Neuronal stem cell (in vitro differentiated cells): ENCODE data around the gene MACIR.

Experiments
- DNase-seq: peaks from one replicate; pipeline ENCODE4 v3.0.0-alpha.2; 2013; ENCODE audit warnings: low spot score
- H2AFZ ChIP-seq: one replicate; pipeline ENCODE4 v1.6.1; 2013; ENCODE audit warnings: mild to moderate bottlenecking, low read length, inconsistent platforms
- H2AK5ac ChIP-seq: 2 replicates; pipeline ENCODE4 v1.6.1; 2013; ENCODE audit warnings: low read depth, mild to moderate bottlenecking, inconsistent platforms, low read length, moderate library complexity, mixed read lengths
- H2BK120ac ChIP-seq: 2 replicates; pipeline ENCODE4 v1.6.1; 2013; ENCODE audit warnings: low read depth, mild to moderate bottlenecking, inconsistent platforms, low read length, moderate library complexity, mixed read lengths
- H2BK12ac ChIP-seq: one replicate; pipeline ENCODE4 v1.6.1; 2013; ENCODE audit warnings: low read length, inconsistent platforms
- H2BK15ac ChIP-seq: 2 replicates; pipeline ENCODE4 v1.6.1; 2013; ENCODE audit warnings: mild to moderate bottlenecking, low read length, inconsistent platforms, mixed read lengths
- H2BK5ac ChIP-seq: one replicate; pipeline ENCODE4 v1.6.1; 2013; ENCODE audit warnings: inconsistent platforms, mild to moderate bottlenecking, low read length, moderate library complexity
- H3K14ac ChIP-seq: one replicate; pipeline ENCODE4 v1.6.1; 2013; ENCODE audit warnings: low read length, inconsistent platforms
- H3K18ac ChIP-seq: 2 replicates; pipeline ENCODE4 v1.6.1; 2013; ENCODE audit warnings: low read length, inconsistent platforms
- H3K23ac ChIP-seq: 2 replicates; pipeline ENCODE4 v1.6.1; 2013; ENCODE audit warnings: low read depth, mild to moderate bottlenecking, mixed read lengths, low read length, inconsistent platforms; ENCODE audit not compliant: poor library complexity
- H3K27ac ChIP-seq: replicated peaks from 3 replicates; pipeline ENCODE4 v1.5.1; 2013; ENCODE audit warnings: low read length, inconsistent platforms
- H3K27me3 ChIP-seq, 3 experiments: 2 replicates each; pipeline ENCODE4 v1.6.1; 2013; ENCODE audit warnings: low read length in 3 of 3, mild to moderate bottlenecking in 2 of 3, inconsistent platforms in 1 of 3, low read depth in 1 of 3, mixed read lengths in 1 of 3, moderate library complexity in 1 of 3; ENCODE audit not compliant: control insufficient read depth in 3 of 3, insufficient read depth in 3 of 3
- H3K36me3 ChIP-seq, 2 donors: replicated peaks in 1 of 2; 2 replicates each; pipeline ENCODE4 v1.6.1; 2013; ENCODE audit warnings: low read length in 2 of 2; ENCODE audit not compliant: control insufficient read depth in 2 of 2, insufficient read depth in 2 of 2
- H3K4ac ChIP-seq: 2 replicates; pipeline ENCODE4 v1.6.1; 2013; ENCODE audit warnings: inconsistent platforms, mild to moderate bottlenecking, low read length, moderate library complexity
- H3K4me1 ChIP-seq, 2 donors: 1 replicate in 1 of 2; 2 replicates in 1 of 2; pipeline ENCODE4 v1.6.1; 2013; ENCODE audit warnings: low read length in 2 of 2, low read depth in 1 of 2; ENCODE audit not compliant: control insufficient read depth in 2 of 2, insufficient read depth in 1 of 2
- H3K4me2 ChIP-seq: one replicate; pipeline ENCODE4 v1.6.1; 2013; ENCODE audit warnings: mild to moderate bottlenecking, low read length, inconsistent platforms; ENCODE audit not compliant: insufficient read depth, poor library complexity, severe bottlenecking
- H3K4me3 ChIP-seq, 2 donors: 2 replicates each; pipeline ENCODE4 v1.5.1; 2013; ENCODE audit warnings: low read length in 2 of 2, mild to moderate bottlenecking in 2 of 2, inconsistent platforms in 1 of 2, moderate library complexity in 1 of 2
- H3K79me1 ChIP-seq: one replicate; pipeline ENCODE4 v1.6.1; 2013; ENCODE audit warnings: low read depth, mild to moderate bottlenecking, inconsistent platforms, low read length, moderate library complexity
- H3K9ac ChIP-seq: one replicate; pipeline ENCODE4 v1.6.1; 2013; ENCODE audit warnings: mild to moderate bottlenecking, low read depth, low read length, inconsistent platforms; ENCODE audit not compliant: poor library complexity
- H3K9me3 ChIP-seq, 2 donors: replicated peaks in 1 of 2; 2 replicates each; pipeline versions ENCODE3 to v1.6.1; 2013; ENCODE audit warnings: low read length in 2 of 2, mild to moderate bottlenecking in 2 of 2, inconsistent platforms in 1 of 2, low read depth in 1 of 2, mixed read lengths in 1 of 2, moderate library complexity in 1 of 2; ENCODE audit not compliant: control insufficient read depth in 2 of 2, insufficient read depth in 1 of 2
- H4K8ac ChIP-seq: one replicate; pipeline ENCODE4 v1.6.1; 2013; ENCODE audit warnings: low read depth, mild to moderate bottlenecking, inconsistent platforms, low read length, moderate library complexity
- H4K91ac ChIP-seq: one replicate; pipeline ENCODE4 v1.6.1; 2013; ENCODE audit warnings: low read length, low read depth, mild to moderate bottlenecking, inconsistent platforms; ENCODE audit not compliant: poor library complexity
- WGBS, 2 donors: extraction: QIAGEN DNeasy Blood & Tissue Kit; methylation state at CpG; one replicate each; pipeline ENCODE4 v1.1.7; 2013; ENCODE audit warnings: missing lambda C conversion rate in 2 of 2, mixed read lengths in 1 of 2; ENCODE audit not compliant: insufficient read length in 2 of 2, insufficient replicate concordance in 1 of 2; ENCODE audit errors: extremely low coverage in 2 of 2; 5-methylcytosine and 5-hydroxymethylcytosine counted together

MACIR gene

DNA sequence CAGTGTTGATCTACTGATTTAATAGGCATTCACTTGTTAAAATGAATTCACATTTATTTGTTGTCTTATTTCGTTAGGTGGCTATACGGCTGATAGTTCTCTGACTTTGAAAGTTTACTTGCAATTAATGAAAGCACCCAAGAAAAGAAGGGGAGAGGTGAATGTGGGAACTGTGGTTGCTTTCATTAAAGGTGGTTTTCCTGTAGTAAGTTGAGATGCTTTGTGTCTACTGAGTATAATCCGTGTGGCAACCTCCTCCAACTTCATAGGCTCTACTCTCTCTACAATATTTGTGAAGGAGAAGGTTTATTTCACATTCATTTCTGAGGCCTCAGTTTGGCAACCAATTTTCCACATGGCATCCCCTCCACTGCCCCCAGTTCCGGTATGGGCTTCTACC lies 12.8 kb upstream of the MACIR start:
- Histone ChIP-seq H4K91ac (no peak overlapping the region), H3K27ac (no peak overlapping the region), H3K4me3 (no peak overlapping the region), H3K79me1 (no peaks in the 10 kb centered on the region), H3K36me3 (no peaks in the 10 kb centered on the region), H3K23ac (no peak overlapping the region), H2BK15ac (no peak overlapping the region), H3K27me3 (no peaks in the 10 kb centered on the region), H2AK5ac (no peak overlapping the region), H4K8ac (no peak overlapping the region), H3K4ac (no peak overlapping the region), H3K9me3 (no peaks in the 10 kb centered on the region), H2AFZ (no peak overlapping the region), H3K14ac (no peak overlapping the region), H3K9ac (no peak overlapping the region), H3K4me2 (no peak overlapping the region), H2BK5ac (no peak overlapping the region), H3K18ac (no peak overlapping the region), H2BK120ac (no peak overlapping the region), H2BK12ac (no peak overlapping the region), H3K4me1 (peaks cover 0 to 2% of the 10 kb centered on the region in 2 donors)
- DNase-seq: no peak
- no CpG with 5 or more reads among the region's 4 CpGs for WGBS, 2 donors

DNA sequence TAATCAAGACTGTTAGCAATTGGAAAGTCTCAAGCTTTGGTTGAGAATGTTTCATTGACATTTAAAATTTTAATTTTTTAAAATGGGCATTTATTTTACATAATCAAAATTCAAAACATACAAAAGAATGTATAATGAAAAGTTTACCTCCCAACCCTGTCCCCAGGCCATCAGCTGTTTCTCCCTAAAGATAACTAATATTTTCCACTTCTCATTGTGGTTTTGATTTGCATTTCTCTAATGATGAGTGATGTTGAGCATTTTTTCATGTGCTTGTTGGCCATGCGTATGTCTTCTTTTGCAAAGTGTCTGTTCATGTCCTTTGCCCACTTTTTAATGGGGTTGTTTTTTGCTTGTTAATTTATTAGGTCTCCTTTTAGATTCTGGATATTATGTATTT lies 11.4 kb upstream of the MACIR start:
- Histone ChIP-seq H2BK15ac (no peak overlapping the region), H3K9ac (no peak overlapping the region), H2AK5ac (no peak overlapping the region), H3K4me2 (no peak overlapping the region), H2AFZ (no peak overlapping the region), H3K27me3 (no peaks in the 10 kb centered on the region), H3K4ac (no peak overlapping the region), H2BK120ac (no peak overlapping the region), H3K79me1 (no peaks in the 10 kb centered on the region), H3K4me3 (no peak overlapping the region), H3K36me3 (no peaks in the 10 kb centered on the region), H3K23ac (no peak overlapping the region), H3K27ac (no peak overlapping the region), H3K9me3 (no peaks in the 10 kb centered on the region), H2BK12ac (no peak overlapping the region), H3K4me1 (peaks cover 0 to 2% of the 10 kb centered on the region in 2 donors), H4K91ac (no peak overlapping the region), H3K14ac (no peak overlapping the region), H4K8ac (no peak overlapping the region), H3K18ac (no peak overlapping the region), H2BK5ac (no peak overlapping the region)
- DNase-seq: no peak
- WGBS, 2 donors: no CpG with 5 or more reads among the region's 1 CpG

DNA sequence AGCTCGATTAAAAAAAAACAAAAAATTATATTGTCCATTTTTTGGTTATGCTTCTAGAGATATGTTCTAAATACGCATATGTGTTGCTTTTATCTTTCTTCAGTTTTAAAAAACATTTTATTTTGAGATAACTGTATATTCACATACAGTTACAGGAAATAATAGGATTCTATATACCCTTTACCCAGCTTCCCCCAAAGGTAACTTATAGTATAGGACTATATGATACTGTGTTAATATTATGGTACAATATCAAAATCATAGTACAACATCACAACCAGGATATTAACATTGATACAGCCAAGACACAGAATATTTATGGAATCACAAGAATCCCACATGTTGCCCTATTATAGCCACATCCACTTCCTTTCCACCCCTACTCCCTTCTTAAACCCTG lies 9.5 kb upstream of the MACIR start:
- Histone ChIP-seq H3K27me3 (no peaks in the 10 kb centered on the region), H2AK5ac (no peak overlapping the region), H2BK120ac (no peak overlapping the region), H3K4me1 (no peaks in the 10 kb centered on the region), H3K4ac (no peak overlapping the region), H2BK12ac (no peak overlapping the region), H3K4me3 (no peak overlapping the region), H3K36me3 (no peaks in the 10 kb centered on the region), H3K9ac (no peak overlapping the region), H2AFZ (no peak overlapping the region), H3K9me3 (no peaks in the 10 kb centered on the region), H3K4me2 (no peak overlapping the region), H4K91ac (no peak overlapping the region), H3K79me1 (no peaks in the 10 kb centered on the region), H4K8ac (no peak overlapping the region), H3K18ac (no peak overlapping the region), H3K14ac (no peak overlapping the region), H3K23ac (no peak overlapping the region), H3K27ac (no peak overlapping the region), H2BK15ac (no peak overlapping the region), H2BK5ac (no peak overlapping the region)
- WGBS, 2 donors: no CpG with 5 or more reads among the region's 2 CpGs
- no peak for DNase-seq

DNA sequence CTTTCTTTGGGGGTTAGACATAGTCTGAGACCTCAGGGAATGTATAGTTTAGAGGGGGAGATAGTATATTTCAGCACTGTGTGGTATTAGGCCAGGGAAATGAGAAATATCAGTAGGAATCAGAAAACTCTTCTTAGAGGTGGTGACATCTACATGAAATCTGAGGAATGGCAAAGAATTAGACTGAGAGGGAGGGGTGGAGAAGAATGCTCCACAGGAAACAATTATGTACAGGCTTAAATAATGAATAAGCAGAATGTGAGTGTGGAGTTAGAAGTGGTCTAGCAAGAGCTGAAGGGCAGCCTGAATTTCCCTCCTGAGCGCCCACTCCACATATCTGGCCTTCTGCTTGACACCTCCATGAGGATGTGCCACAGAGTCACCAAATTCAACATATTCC lies 3.6 kb upstream of the MACIR start:
- H3K4me2 ChIP-seq: no peak overlapping the region
- peaks cover 0 to 2% of the 10 kb centered on the region in 2 donors for H3K4me1 ChIP-seq
- H2BK12ac ChIP-seq: no peak overlapping the region
- no peak overlapping the region for H3K4ac ChIP-seq
- no peak overlapping the region for H3K4me3 ChIP-seq
- WGBS, 2 donors: no CpG with 5 or more reads among the region's 1 CpG
- H3K14ac ChIP-seq: no peak overlapping the region
- H3K79me1 ChIP-seq: peaks cover 6% of the 10 kb centered on the region
- no peak overlapping the region for H2AFZ ChIP-seq
- H3K27me3 ChIP-seq: no peaks in the 10 kb centered on the region
- H3K36me3 ChIP-seq: no peaks in the 10 kb centered on the region
- no peak overlapping the region for H2BK5ac ChIP-seq
- no peak for DNase-seq
- no peak overlapping the region for H4K91ac ChIP-seq
- no peak overlapping the region for H3K27ac ChIP-seq
- H2AK5ac ChIP-seq: no peak overlapping the region
- H3K9ac ChIP-seq: no peak overlapping the region
- no peak overlapping the region for H3K23ac ChIP-seq
- H3K18ac ChIP-seq: no peak overlapping the region
- H4K8ac ChIP-seq: no peak overlapping the region
- no peak overlapping the region for H2BK120ac ChIP-seq
- no peaks in the 10 kb centered on the region for H3K9me3 ChIP-seq
- no peak overlapping the region for H2BK15ac ChIP-seq
